T-cell (primary cell): Measurements from ENCODE around the gene FAM234B. TPM values are rescaled to one million over a fixed set of nuclear protein-coding genes. Genes with fewer than 3 reads are reported as not detected.

Experiments used
- ATAC-seq, 4 experiments: fragments of 200-7000 bp in 3 of 4; fragments of 150-1000 bp in 1 of 4; cut with Tn5 transposase; replicated peaks in 1 of 4; 1 replicate in 3 of 4; 2 replicates in 1 of 4; pipeline ENCODE4 v1.10.0; 2021; ENCODE audit warnings: moderate library complexity in 3 of 4, mild to moderate bottlenecking in 2 of 4, moderate number of reproducible peaks in 1 of 4
- CTCF ChIA-PET, 2 donors: fragments of 300-600 bp; sonication (Branson Sonifier 250); formaldehyde crosslinking; loops; one replicate each; lab custom pipeline; 2022; ENCODE audit warnings: antibody characterized with exemption in 2 of 2; lab: Charles Lee
- POLR2A ChIA-PET, 2 donors: fragments of 300-600 bp; sonication (Branson Sonifier 250); formaldehyde crosslinking; loops; one replicate each; lab custom pipeline; 2022; ENCODE audit warnings: antibody characterized with exemption in 2 of 2; lab: Charles Lee
- DNase-seq, 35 experiments: peaks; one replicate each; pipeline versions ENCODE4 v3.0.0 to v3.0.0-alpha.2; 2013 to 2023
- H3K27ac ChIP-seq: one replicate; pipeline ENCODE4 v1.5.1; 2013; ENCODE audit warnings: low read length
- H3K27me3 ChIP-seq, 2 experiments: replicated peaks in 1 of 2; 1 replicate in 1 of 2; 2 replicates in 1 of 2; pipeline versions ENCODE4 v1.6.1 to v1.7.0; 2013; ENCODE audit warnings: low read length in 1 of 2, mixed read lengths in 1 of 2; ENCODE audit not compliant: control insufficient read depth in 2 of 2, insufficient read depth in 2 of 2; ENCODE audit errors: extremely low read depth in 1 of 2
- H3K36me3 ChIP-seq, 2 donors: 1 replicate in 1 of 2; 2 replicates in 1 of 2; pipeline versions ENCODE4 v1.6.1 to v1.7.0; 2013; ENCODE audit warnings: low read length in 1 of 2; ENCODE audit not compliant: control insufficient read depth in 2 of 2, insufficient read depth in 1 of 2; ENCODE audit errors: extremely low read depth in 1 of 2
- H3K4me1 ChIP-seq, 2 experiments: 1 replicate in 1 of 2; 2 replicates in 1 of 2; pipeline versions ENCODE4 v1.6.1 to v1.7.0; 2013; ENCODE audit warnings: low read length in 2 of 2, mixed read lengths in 1 of 2; ENCODE audit not compliant: insufficient read depth in 2 of 2, control insufficient read depth in 1 of 2; ENCODE audit errors: extremely low read depth in 1 of 2
- H3K4me3 ChIP-seq, 2 donors: 1 replicate in 1 of 2; 2 replicates in 1 of 2; pipeline versions ENCODE4 v1.5.1 to v1.7.0; 2013; ENCODE audit warnings: mild to moderate bottlenecking in 2 of 2, low read length in 1 of 2, moderate library complexity in 1 of 2; ENCODE audit not compliant: control insufficient read depth in 1 of 2; ENCODE audit errors: extremely low read depth in 1 of 2
- H3K9me3 ChIP-seq: 2 replicates; pipeline ENCODE4 v1.7.0; 2013
- H3K27ac Mint-ChIP-seq, 2 donors: one replicate each; pipeline ENCODE4 v1.8.0; 2020 to 2021; ENCODE audit warnings: mild to moderate bottlenecking in 2 of 2, mixed read lengths in 2 of 2
- H3K27me3 Mint-ChIP-seq, 2 donors: one replicate each; pipeline ENCODE4 v1.8.0; 2021 to 2022; ENCODE audit warnings: mixed read lengths in 2 of 2
- H3K36me3 Mint-ChIP-seq: one replicate; pipeline ENCODE4 v1.8.0; 2021; ENCODE audit warnings: mixed read lengths
- H3K4me1 Mint-ChIP-seq, 3 donors: one replicate each; pipeline ENCODE4 v1.8.0; 2020 to 2022; ENCODE audit warnings: mixed read lengths in 3 of 3, mild to moderate bottlenecking in 1 of 3
- H3K4me3 Mint-ChIP-seq, 3 donors: one replicate each; pipeline ENCODE4 v1.8.0; 2020 to 2022; ENCODE audit warnings: mild to moderate bottlenecking in 3 of 3, mixed read lengths in 3 of 3, moderate library complexity in 3 of 3
- H3K9me3 Mint-ChIP-seq, 3 donors: one replicate each; pipeline ENCODE4 v1.8.0; 2020 to 2022; ENCODE audit warnings: mixed read lengths in 3 of 3
- WGBS: methylation state at CpG from one replicate; pipeline ENCODE4 v1.1.5; 2013; ENCODE audit warnings: missing lambda C conversion rate; ENCODE audit not compliant: insufficient coverage; 5-methylcytosine and 5-hydroxymethylcytosine counted together
- total RNA-seq, 35 experiments: library from RNA in 6 of 35; stranded (reverse) in 6 of 35; fragments of 120-200 nt in 1 of 35; gene quantifications; one replicate each; pipeline versions ENCODE4 v1.2.1 to v1.2.4 and lab custom pipeline; 2013 to 2026

Gene FAM234B
- total RNA-seq, 5 donors from 2014 or later (not counting 1 experiment from before 2014, with no cell fraction given), result 4.3 to 5.8 (median 4.6) TPM

- Mint-ChIP-seq H3K4me3 (no peak overlapping the region), H3K4me1 (no peaks in the 10 kb centered on the region), H3K27me3 (no peaks in the 10 kb centered on the region), H3K36me3 (peaks cover 18% of the 10 kb centered on the region), H3K9me3 (no peaks in the 10 kb centered on the region), H3K27ac (no peak overlapping the region)
- no CpG with 5 or more reads among the region's 5 CpGs for WGBS
- no peaks in the 10 kb centered on the region for H3K4me1 ChIP-seq
- H3K27ac ChIP-seq, result no peak overlapping the region
- no peaks in the 10 kb centered on the region for H3K36me3 ChIP-seq
- H3K4me3 ChIP-seq, result no peak overlapping the region
- ATAC-seq, result no peak
- H3K9me3 ChIP-seq, result no peaks in the 10 kb centered on the region
- ChIA-PET POLR2A (no interaction called here), CTCF (interaction anchor here in 1 of 2 donors (1.5 kb wide), 2 partner anchors 124 to 125 kb away, joined by 3 to 4 read pairs; no protein-coding TSS in a partner anchor)
- no peaks in the 10 kb centered on the region for H3K27me3 ChIP-seq
- DNase-seq, result no peak
Measured at GRCh38 chr12:13087766-13088165, 43.6 kb downstream of the FAM234B start.

DNA sequence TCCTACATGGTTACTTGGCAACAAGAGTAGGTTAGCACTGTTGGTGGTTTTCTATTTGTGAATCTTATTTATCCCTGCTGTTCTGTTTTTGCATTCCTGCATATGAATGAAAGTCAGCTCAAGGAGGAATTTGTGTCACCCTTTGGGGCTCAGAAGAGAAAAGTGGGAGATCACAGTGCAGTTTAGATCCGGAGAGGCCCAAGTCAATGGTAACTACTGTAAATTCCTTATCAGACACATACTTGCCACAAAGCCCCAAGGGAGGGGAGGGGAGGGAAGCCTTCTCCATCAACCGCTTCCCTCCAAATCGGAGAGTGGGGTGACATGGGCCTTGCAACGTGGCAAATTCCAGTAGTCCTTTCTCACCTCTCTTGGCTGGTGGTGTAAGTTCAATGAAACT, 44.3 kb downstream of the FAM234B start:
- DNase-seq (no peak), ATAC-seq (no peak)
- Mint-ChIP-seq H3K4me1 (no peaks in the 10 kb centered on the region), H3K9me3 (no peaks in the 10 kb centered on the region), H3K36me3 (peaks cover 18% of the 10 kb centered on the region), H3K27me3 (no peaks in the 10 kb centered on the region), H3K27ac (no peak overlapping the region), H3K4me3 (no peak overlapping the region)
- Histone ChIP-seq H3K9me3 (no peaks in the 10 kb centered on the region), H3K4me1 (no peaks in the 10 kb centered on the region), H3K27me3 (peaks cover 0 to 2% of the 10 kb centered on the region in 2 experiments), H3K36me3 (no peaks in the 10 kb centered on the region), H3K27ac (no peak overlapping the region), H3K4me3 (no peak overlapping the region)
- ChIA-PET POLR2A (no interaction called here), CTCF (interaction anchor here in 1 of 2 donors (1.5 kb wide), 1 partner anchor 124 kb away, joined by 4 read pairs; no protein-coding TSS in a partner anchor)
- no CpG with 5 or more reads among the region's 4 CpGs for WGBS

- H3K36me3 ChIP-seq, result no peaks in the 10 kb centered on the region
- Mint-ChIP-seq H3K4me1 (no peaks in the 10 kb centered on the region), H3K27ac (no peak overlapping the region), H3K27me3 (no peaks in the 10 kb centered on the region), H3K9me3 (no peaks in the 10 kb centered on the region), H3K36me3 (peaks cover 11% of the 10 kb centered on the region), H3K4me3 (no peak overlapping the region)
- POLR2A ChIA-PET, result interaction anchor here in 1 of 2 donors (0.5 kb wide), 1 partner anchor 178 kb away, joined by 6 read pairs; no protein-coding TSS in a partner anchor
- ATAC-seq (no peak), DNase-seq (no peak)
- no peaks in the 10 kb centered on the region for H3K4me1 ChIP-seq
- no peak overlapping the region for H3K4me3 ChIP-seq
- H3K27ac ChIP-seq, result no peak overlapping the region
- CTCF ChIA-PET, result interaction anchor here in 1 of 2 donors (0.6 kb wide), 1 partner anchor 45 kb away, joined by 3 read pairs; no protein-coding TSS in a partner anchor
- H3K27me3 ChIP-seq, result peaks cover 0 to 4% of the 10 kb centered on the region in 2 experiments
- H3K9me3 ChIP-seq, result no peaks in the 10 kb centered on the region
- 80% methylated on average over 2 of the region's 4 CpGs for WGBS
Measured at GRCh38 chr12:13090054-13090453, 45.9 kb downstream of the FAM234B start.

GRCh38 chr12:13091832-13092231, 47.7 kb downstream of the FAM234B start:
- H3K36me3 Mint-ChIP-seq, result peaks cover under 1% of the 10 kb centered on the region
- no peaks in the 10 kb centered on the region for H3K9me3 Mint-ChIP-seq
- Histone ChIP-seq H3K27me3 (peaks cover 0 to 4% of the 10 kb centered on the region in 2 experiments), H3K4me3 (no peak overlapping the region), H3K4me1 (no peaks in the 10 kb centered on the region), H3K27ac (no peak overlapping the region), H3K9me3 (no peaks in the 10 kb centered on the region), H3K36me3 (no peaks in the 10 kb centered on the region)
- H3K4me1 Mint-ChIP-seq, result no peaks in the 10 kb centered on the region
- ChIA-PET POLR2A (no interaction called here), CTCF (interaction anchor here in 1 of 2 donors (0.7 kb wide), 1 partner anchor 963 kb away, joined by 3 read pairs; no protein-coding TSS in a partner anchor)
- no peak for ATAC-seq
- no peak for DNase-seq
- H3K27ac Mint-ChIP-seq, result no peak overlapping the region
- 96% methylated on average over 3 of the region's 6 CpGs for WGBS
- H3K4me3 Mint-ChIP-seq, result no peak overlapping the region
- no peaks in the 10 kb centered on the region for H3K27me3 Mint-ChIP-seq

GRCh38 chr12:13093191-13093847, 49.1 kb downstream of the FAM234B start:
- POLR2A ChIA-PET, result interaction anchor here in 1 of 2 donors (0.7 kb wide), 1 partner anchor 49 kb away, joined by 3 read pairs; the partner anchor contains the start of gene FAM234B
- WGBS, result 84% methylated on average over 5 of the region's 7 CpGs
- H3K4me1 Mint-ChIP-seq, result peaks cover 6 to 7% (median 6%) of the 10 kb centered on the region in 3 donors

GRCh38 chr12:13093848-13094220, 49.7 kb downstream of the FAM234B start:
- CTCF ChIA-PET, result interaction anchor here (0.6 to 1.6 kb wide), 4 partner anchors 118 to 1845 kb away, joined by 3 to 5 read pairs (median 4); no protein-coding TSS in a partner anchor
- no peaks in the 10 kb centered on the region for H3K36me3 ChIP-seq
- no peak for DNase-seq
- POLR2A ChIA-PET, result no interaction called here
- no peaks in the 10 kb centered on the region for H3K9me3 ChIP-seq
- H3K4me3 ChIP-seq, result no peak overlapping the region
- H3K27ac ChIP-seq, result no peak overlapping the region
- no CpG with 5 or more reads among the region's 2 CpGs for WGBS
- Mint-ChIP-seq H3K9me3 (no peaks in the 10 kb centered on the region), H3K4me3 (no peak overlapping the region), H3K36me3 (no peaks in the 10 kb centered on the region), H3K4me1 (peaks cover 11 to 12% (median 11%) of the 10 kb centered on the region in 3 donors), H3K27ac (no peak overlapping the region), H3K27me3 (no peaks in the 10 kb centered on the region)
- H3K4me1 ChIP-seq, result peaks cover 1 to 12% of the 10 kb centered on the region in 2 experiments
- H3K27me3 ChIP-seq, result peaks cover 0 to 4% of the 10 kb centered on the region in 2 experiments
- no peak for ATAC-seq

More at GRCh38 chr12:13093191-13093847, 49.1 kb downstream of the FAM234B start:
- Mint-ChIP-seq H3K27me3 (no peaks in the 10 kb centered on the region), H3K9me3 (no peaks in the 10 kb centered on the region), H3K36me3 (no peaks in the 10 kb centered on the region), H3K27ac (no peak overlapping the region), H3K4me3 (no peak overlapping the region)
- peaks cover 0 to 8% of the 10 kb centered on the region in 2 experiments for H3K4me1 ChIP-seq
- H3K27me3 ChIP-seq, result peaks cover 0 to 4% of the 10 kb centered on the region in 2 experiments
- CTCF ChIA-PET, result interaction anchor here (0.6 to 1.6 kb wide), 4 partner anchors 118 to 1846 kb away, joined by 3 to 5 read pairs (median 4); no protein-coding TSS in a partner anchor
- no peak overlapping the region for H3K27ac ChIP-seq
- H3K4me3 ChIP-seq, result no peak overlapping the region
- ATAC-seq (no peak), DNase-seq (no peak)
- no peaks in the 10 kb centered on the region for H3K36me3 ChIP-seq
- no peaks in the 10 kb centered on the region for H3K9me3 ChIP-seq
